Panc1 (cell line): ENCODE results near the gene C17orf78. TPM values are rescaled to one million over a fixed set of nuclear protein-coding genes. Genes with fewer than 3 reads are reported as not detected.

ENCODE experiments used
- ATAC-seq: fragments of 200-7000 bp; cut with Tn5 transposase; 2 replicates; pipeline ENCODE4 v1.9.1; 2020; ENCODE audit warnings: mild to moderate bottlenecking, moderate library complexity
- BruUV-seq: library from RNA; stranded (reverse); fragments of 400-500 nt; replicated peaks from 2 replicates; lab custom pipeline; 2021; lab: Mats Ljungman, UMichigan
- CTCF ChIA-PET: fragments of 300-600 bp; sonication (Branson Sonifier 250); formaldehyde crosslinking; loops from one replicate; lab custom pipeline; 2022; ENCODE audit warnings: antibody characterized with exemption; lab: Charles Lee
- POLR2A ChIA-PET: fragments of 300-600 bp; sonication (Branson Sonifier 250); formaldehyde crosslinking; loops from one replicate; lab custom pipeline; 2022; ENCODE audit warnings: antibody characterized with exemption; lab: Charles Lee
- DNase-seq: peaks from one replicate; pipeline ENCODE4 v3.0.0-alpha.2; 2010; ENCODE audit warnings: low read depth, low spot score
- H3K27ac ChIP-seq: 2 replicates; pipeline ENCODE4 v1.5.1; 2011; ENCODE audit warnings: mild to moderate bottlenecking, low read length, inconsistent platforms
- H3K27me3 ChIP-seq: fragments of 200-500 bp; sonication (Bioruptor generic); 2 replicates; pipeline ENCODE4 v1.6.0; 2014; ENCODE audit warnings: low read length, inconsistent platforms; ENCODE audit not compliant: control insufficient read depth, insufficient read depth
- H3K36me3 ChIP-seq: fragments of 200-500 bp; sonication (Bioruptor generic); 2 replicates; pipeline ENCODE4 v1.5.1; 2014; ENCODE audit warnings: inconsistent platforms, mild to moderate bottlenecking, low read length, moderate library complexity; ENCODE audit not compliant: control insufficient read depth, insufficient read depth
- H3K4me1 ChIP-seq: 2 replicates; pipeline ENCODE4 v1.5.1; 2011; ENCODE audit warnings: inconsistent platforms, mild to moderate bottlenecking, low read length, moderate library complexity; ENCODE audit not compliant: control insufficient read depth, insufficient read depth
- H3K4me3 ChIP-seq, 2 experiments: 2 replicates each; pipeline ENCODE4 v1.5.1; 2011 to 2012; ENCODE audit warnings: low read depth in 2 of 2, low read length in 2 of 2, mild to moderate bottlenecking in 2 of 2, inconsistent platforms in 1 of 2, moderate library complexity in 1 of 2
- H3K9me3 ChIP-seq: fragments of 200-500 bp; sonication (Bioruptor generic); 2 replicates; pipeline ENCODE4 v1.5.1; 2014; ENCODE audit warnings: low read depth, mild to moderate bottlenecking, inconsistent platforms, low read length, moderate library complexity; ENCODE audit not compliant: control insufficient read depth, insufficient read depth
- POLR2AphosphoS5 ChIP-seq: IDR thresholded peaks from 2 replicates; pipeline ENCODE4 v1.6.1; 2012; ENCODE audit warnings: mild to moderate bottlenecking, low read depth, low read length, moderate library complexity
- SIN3A ChIP-seq: IDR thresholded peaks from 2 replicates; pipeline ENCODE4 v1.6.1; 2012; ENCODE audit warnings: low read depth, mild to moderate bottlenecking, low read length, moderate library complexity, borderline replicate concordance; ENCODE audit not compliant: insufficient read depth
- TCF7L2 ChIP-seq: IDR thresholded peaks from 2 replicates; pipeline ENCODE4 v1.6.1; 2011; ENCODE audit warnings: mild to moderate bottlenecking, low read depth, low read length, inconsistent platforms
- in situ Hi-C: cut with HindIII; loops from 2 replicates; pipeline ENCODE4 v1.10.0; 2016; ENCODE audit warnings: low sequenced_read_pairs, low pct_unique_long_range_greater_than_20kb
- intact Hi-C: fragments of 100-400 bp; cut with micrococcal nuclease; formaldehyde crosslinking; loops from one replicate; pipeline ENCODE4 v1.10.0; 2022; ENCODE audit not compliant: unreplicated experiment
- total RNA-seq: library from RNA; stranded (reverse); gene quantifications from one replicate; pipeline ENCODE4 v1.2.1, GENCODE V29; 2021; ENCODE audit not compliant: unreplicated experiment
- TF ChIP-seq, protein P1 (sequence below): fragments of 450-650 bp; IDR thresholded peaks from 2 replicates; pipeline ENCODE4 v1.5.1; 2017; ENCODE audit warnings: mild to moderate bottlenecking
- TF ChIP-seq, protein P2 (sequence below), 2 experiments: IDR thresholded peaks; 2 replicates each; pipeline ENCODE4 v1.6.1; 2011 to 2012; ENCODE audit warnings: low read depth in 2 of 2, control low read depth in 1 of 2, low read length in 1 of 2, mild to moderate bottlenecking in 1 of 2, moderate library complexity in 1 of 2; ENCODE audit not compliant: insufficient read depth in 1 of 2

The C17orf78 gene
- total RNA-seq, 1 experiment from 2014 or later = not detected

DNA sequence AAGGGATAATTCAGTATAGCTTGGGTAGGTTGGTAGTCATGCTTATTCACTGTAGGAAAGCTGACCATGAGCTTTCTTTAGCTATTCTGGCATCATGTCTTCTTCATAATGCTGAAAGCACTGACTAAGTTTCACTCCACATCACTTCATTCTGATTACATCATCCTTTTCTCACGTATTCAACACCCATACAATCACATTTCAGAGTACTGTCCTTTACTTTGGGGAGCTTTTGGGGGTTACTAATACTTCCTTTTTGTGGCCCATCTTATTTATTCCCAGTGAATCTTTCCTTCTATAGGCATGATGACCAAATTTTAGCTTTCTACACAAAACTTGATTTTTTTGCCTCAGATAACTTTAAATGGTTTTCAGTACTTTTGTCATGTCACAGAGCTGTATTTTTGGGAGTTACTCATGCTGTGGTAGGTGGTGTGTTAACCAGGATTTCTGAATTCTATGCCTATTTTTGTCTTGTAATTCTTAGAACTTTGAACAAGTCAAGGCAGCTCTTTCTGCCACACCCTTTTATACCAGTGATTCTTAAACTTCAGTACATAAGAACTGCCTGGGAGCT is 54.4 kb downstream of the C17orf78 start:
- DNase-seq (no peak), ATAC-seq (no peak)
- ChIA-PET CTCF (no interaction called here), POLR2A (interaction anchor here (0.6 kb wide), 1 partner anchor 727 kb away, joined by 3 read pairs; no protein-coding TSS in a partner anchor)
- no TSS peak for BruUV-seq
- Histone ChIP-seq H3K9me3 (no peaks in the 10 kb centered on the region), H3K27me3 (no peaks in the 10 kb centered on the region), H3K4me1 (no peaks in the 10 kb centered on the region), H3K4me3 (no peak overlapping the region), H3K36me3 (peaks cover 6% of the 10 kb centered on the region; the same call in 1 of the 2 replicates), H3K27ac (no peak overlapping the region)
- in situ Hi-C loops (no loop called here), intact Hi-C loops (no loop called here)
- TF ChIP-seq TCF7L2 (no peak), SIN3A (no peak), POLR2AphosphoS5 (no peak)
- TF ChIP-seq, protein P1, sequence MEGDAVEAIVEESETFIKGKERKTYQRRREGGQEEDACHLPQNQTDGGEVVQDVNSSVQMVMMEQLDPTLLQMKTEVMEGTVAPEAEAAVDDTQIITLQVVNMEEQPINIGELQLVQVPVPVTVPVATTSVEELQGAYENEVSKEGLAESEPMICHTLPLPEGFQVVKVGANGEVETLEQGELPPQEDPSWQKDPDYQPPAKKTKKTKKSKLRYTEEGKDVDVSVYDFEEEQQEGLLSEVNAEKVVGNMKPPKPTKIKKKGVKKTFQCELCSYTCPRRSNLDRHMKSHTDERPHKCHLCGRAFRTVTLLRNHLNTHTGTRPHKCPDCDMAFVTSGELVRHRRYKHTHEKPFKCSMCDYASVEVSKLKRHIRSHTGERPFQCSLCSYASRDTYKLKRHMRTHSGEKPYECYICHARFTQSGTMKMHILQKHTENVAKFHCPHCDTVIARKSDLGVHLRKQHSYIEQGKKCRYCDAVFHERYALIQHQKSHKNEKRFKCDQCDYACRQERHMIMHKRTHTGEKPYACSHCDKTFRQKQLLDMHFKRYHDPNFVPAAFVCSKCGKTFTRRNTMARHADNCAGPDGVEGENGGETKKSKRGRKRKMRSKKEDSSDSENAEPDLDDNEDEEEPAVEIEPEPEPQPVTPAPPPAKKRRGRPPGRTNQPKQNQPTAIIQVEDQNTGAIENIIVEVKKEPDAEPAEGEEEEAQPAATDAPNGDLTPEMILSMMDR = no peak
- TF ChIP-seq, protein P2, sequence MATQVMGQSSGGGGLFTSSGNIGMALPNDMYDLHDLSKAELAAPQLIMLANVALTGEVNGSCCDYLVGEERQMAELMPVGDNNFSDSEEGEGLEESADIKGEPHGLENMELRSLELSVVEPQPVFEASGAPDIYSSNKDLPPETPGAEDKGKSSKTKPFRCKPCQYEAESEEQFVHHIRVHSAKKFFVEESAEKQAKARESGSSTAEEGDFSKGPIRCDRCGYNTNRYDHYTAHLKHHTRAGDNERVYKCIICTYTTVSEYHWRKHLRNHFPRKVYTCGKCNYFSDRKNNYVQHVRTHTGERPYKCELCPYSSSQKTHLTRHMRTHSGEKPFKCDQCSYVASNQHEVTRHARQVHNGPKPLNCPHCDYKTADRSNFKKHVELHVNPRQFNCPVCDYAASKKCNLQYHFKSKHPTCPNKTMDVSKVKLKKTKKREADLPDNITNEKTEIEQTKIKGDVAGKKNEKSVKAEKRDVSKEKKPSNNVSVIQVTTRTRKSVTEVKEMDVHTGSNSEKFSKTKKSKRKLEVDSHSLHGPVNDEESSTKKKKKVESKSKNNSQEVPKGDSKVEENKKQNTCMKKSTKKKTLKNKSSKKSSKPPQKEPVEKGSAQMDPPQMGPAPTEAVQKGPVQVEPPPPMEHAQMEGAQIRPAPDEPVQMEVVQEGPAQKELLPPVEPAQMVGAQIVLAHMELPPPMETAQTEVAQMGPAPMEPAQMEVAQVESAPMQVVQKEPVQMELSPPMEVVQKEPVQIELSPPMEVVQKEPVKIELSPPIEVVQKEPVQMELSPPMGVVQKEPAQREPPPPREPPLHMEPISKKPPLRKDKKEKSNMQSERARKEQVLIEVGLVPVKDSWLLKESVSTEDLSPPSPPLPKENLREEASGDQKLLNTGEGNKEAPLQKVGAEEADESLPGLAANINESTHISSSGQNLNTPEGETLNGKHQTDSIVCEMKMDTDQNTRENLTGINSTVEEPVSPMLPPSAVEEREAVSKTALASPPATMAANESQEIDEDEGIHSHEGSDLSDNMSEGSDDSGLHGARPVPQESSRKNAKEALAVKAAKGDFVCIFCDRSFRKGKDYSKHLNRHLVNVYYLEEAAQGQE (IDR thresholded peaks at IDR 0.05; ENCODE audit: insufficient read depth in 1 of 2, low read depth in 2 of 2, low read length in 1 of 2) = no peak

DNA sequence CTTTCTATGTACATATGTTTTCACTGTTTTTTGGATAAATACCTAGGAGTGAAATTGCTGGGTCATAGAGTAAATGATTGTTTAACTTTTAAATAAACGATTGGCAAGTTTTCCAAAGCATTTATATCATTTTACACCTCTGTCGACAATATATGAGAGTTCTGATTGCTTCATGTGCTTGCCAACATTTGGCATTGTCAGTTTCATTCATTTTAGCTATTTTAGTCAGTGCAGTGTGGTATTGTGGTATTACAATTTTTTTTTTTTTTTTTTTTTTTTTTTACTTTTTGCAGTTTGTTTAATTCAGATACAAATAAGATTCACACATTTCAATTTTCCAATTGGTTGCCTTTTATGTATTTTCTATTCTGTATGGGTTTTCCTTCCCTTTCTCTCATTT is 56.9 kb downstream of the C17orf78 start:
- ATAC-seq (no peak), DNase-seq (no peak)
- no peak for TF ChIP-seq TCF7L2
- TF ChIP-seq, protein P1 = no peak
- in situ Hi-C loops (no loop called here), intact Hi-C loops (no loop called here)
- no peaks in the 10 kb centered on the region for H3K9me3 ChIP-seq
- CTCF ChIA-PET = no interaction called here
- H3K4me1 ChIP-seq = no peaks in the 10 kb centered on the region
- H3K4me3 ChIP-seq = no peak overlapping the region
- H3K27me3 ChIP-seq = no peaks in the 10 kb centered on the region
- POLR2A ChIA-PET = no interaction called here
- H3K27ac ChIP-seq = no peak overlapping the region
- H3K36me3 ChIP-seq = no peaks in the 10 kb centered on the region; the same call in 1 of the 2 replicates
- no TSS peak for BruUV-seq
